ENCODE data around the gene ANKRD18A.
"Not testable (repeated sequence)": the region's sequence is repeated elsewhere in the genome, so short reads cannot be mapped to it uniquely, and the experiment has no call there.

The ANKRD18A gene

GRCh38 chr9:38629511-38629910 is 9.1 kb upstream of the ANKRD18A start:
- H3K4me3 ChIP-seq (replicated peaks in 1 of 2; ENCODE audit: low read depth in 2 of 2, low read length in 2 of 2), result no peak overlapping the region
- no peak for TF ChIP-seq CTCF (IDR thresholded peaks at IDR 0.05; ENCODE audit: low read depth, low read length)
- no peak for DNase-seq (ENCODE audit: low read depth in 2 of 2)

GRCh38 chr9:38626006-38626405 is 5.6 kb upstream of the ANKRD18A start:
- TF ChIP-seq CTCF (IDR thresholded peaks at IDR 0.05; ENCODE audit: low read depth, low read length), result no peak
- no peak for DNase-seq (ENCODE audit: low read depth in 2 of 2)
- no peak overlapping the region for H3K4me3 ChIP-seq (replicated peaks in 1 of 2; ENCODE audit: low read depth in 2 of 2, low read length in 2 of 2)

- no peak for TF ChIP-seq CTCF (IDR thresholded peaks at IDR 0.05; ENCODE audit: low read depth, low read length)
- no peak overlapping the region for H3K4me3 ChIP-seq (replicated peaks in 1 of 2; ENCODE audit: low read depth in 2 of 2, low read length in 2 of 2)
- no peak for DNase-seq (ENCODE audit: low read depth in 2 of 2)
Measured at GRCh38 chr9:38622951-38623350, 2.6 kb upstream of the ANKRD18A start.

GRCh38 chr9:38622288-38622674 is 1.9 kb upstream of the ANKRD18A start:
- DNase-seq (ENCODE audit: low read depth in 2 of 2), result no peak
- TF ChIP-seq CTCF (IDR thresholded peaks at IDR 0.05; ENCODE audit: low read depth, low read length), result no peak
- peak overlapping the region in 1 of 2 donors; percentile 21 for H3K4me3 ChIP-seq (replicated peaks in 1 of 2; ENCODE audit: low read depth in 2 of 2, low read length in 2 of 2)

- DNase-seq (ENCODE audit: low read depth in 2 of 2), result no peak
- TF ChIP-seq CTCF (IDR thresholded peaks at IDR 0.05; ENCODE audit: low read depth, low read length), result no peak
- peak overlapping the region in 1 of 2 donors; percentile 21 for H3K4me3 ChIP-seq (replicated peaks in 1 of 2; ENCODE audit: low read depth in 2 of 2, low read length in 2 of 2)
Measured at GRCh38 chr9:38621434-38622287, 1.3 kb upstream of the ANKRD18A start.

- peak overlapping the region; percentile 35 to 46 for H3K4me3 ChIP-seq (replicated peaks in 1 of 2; ENCODE audit: low read depth in 2 of 2, low read length in 2 of 2)
- no peak for DNase-seq (ENCODE audit: low read depth in 2 of 2)
- no peak for TF ChIP-seq CTCF (IDR thresholded peaks at IDR 0.05; ENCODE audit: low read depth, low read length)
Measured at GRCh38 chr9:38619556-38620447, 594 bp downstream of the ANKRD18A start.

- not testable (repeated sequence) for H3K4me3 ChIP-seq (replicated peaks in 1 of 2; ENCODE audit: low read depth in 2 of 2, low read length in 2 of 2); DNase-seq (ENCODE audit: low read depth in 2 of 2)
Measured at GRCh38 chr9:38598029-38598745, 22.2 kb downstream of the ANKRD18A start.

- H3K4me3 ChIP-seq (replicated peaks in 1 of 2; ENCODE audit: low read depth in 2 of 2, low read length in 2 of 2); DNase-seq (ENCODE audit: low read depth in 2 of 2): not testable (repeated sequence)
Measured at GRCh38 chr9:38595117-38595516, 25.3 kb downstream of the ANKRD18A start.

GRCh38 chr9:38591346-38592063 is 28.9 kb downstream of the ANKRD18A start:
- not testable (repeated sequence) for H3K4me3 ChIP-seq (replicated peaks in 1 of 2; ENCODE audit: low read depth in 2 of 2, low read length in 2 of 2)
- DNase-seq (ENCODE audit: low read depth in 2 of 2), result peak; percentile 16 to 23
